ENCODE results near the gene DSN1. TPM values are rescaled to one million over a fixed set of nuclear protein-coding genes. Genes with fewer than 3 reads are reported as not detected.

The DSN1 gene
- total RNA-seq, 2 experiments from 2014 or later: 19.9 to 21.8 TPM

DNA sequence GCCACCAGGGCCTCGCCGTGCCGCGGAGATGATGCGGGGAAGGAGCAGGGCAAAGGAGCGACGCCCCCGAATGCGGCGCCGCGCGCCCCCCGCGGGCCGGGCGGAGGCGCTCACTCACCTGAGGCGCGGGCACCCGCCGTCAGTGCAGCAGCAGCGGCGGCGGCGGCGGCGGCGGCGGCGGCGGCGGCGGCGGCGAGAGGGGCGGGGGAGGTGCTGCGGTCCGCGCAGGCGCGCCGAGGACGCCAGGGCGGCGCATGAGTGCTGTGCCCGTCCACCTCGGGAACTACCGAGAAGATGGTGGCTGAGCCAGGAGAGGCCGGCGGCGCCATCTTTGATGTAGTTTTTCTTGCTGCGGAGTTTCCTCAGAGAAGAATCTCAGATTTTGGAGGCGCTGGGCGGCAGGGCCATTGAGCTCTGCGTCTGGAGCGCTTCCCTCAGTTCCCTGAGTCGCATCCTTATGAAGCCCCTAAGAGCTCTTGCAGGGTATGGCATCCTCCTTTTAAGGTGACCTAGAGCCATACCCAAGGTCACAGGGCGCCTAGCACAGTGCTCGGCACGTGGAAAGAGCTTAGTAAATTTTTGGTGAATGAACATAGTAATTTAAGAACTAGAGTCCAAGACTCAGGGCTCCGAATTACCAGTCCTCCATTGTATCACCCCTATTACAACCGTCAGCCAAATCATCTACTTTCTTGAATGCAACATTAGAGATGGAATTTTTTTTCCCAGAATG is 27.5 kb downstream of the DSN1 start, which contains the start of gene NDRG3:
Gene NDRG3 (minus strand): TSS at position 164 of the 733 bp plus-strand sequence. CDS start 24,355 bp downstream, outside the sequence.
- peak within 1 kb of the TSS; percentile 86 for H3K27ac Mint-ChIP-seq
- H3K4me1 Mint-ChIP-seq: peaks cover 19% of the 10 kb centered on the region
- no peaks in the 10 kb centered on the region for H3K9me3 Mint-ChIP-seq
- peaks cover 9% of the 10 kb centered on the region for H3K36me3 Mint-ChIP-seq
- peak; percentile 93 for DNase-seq
- H3K4me3 Mint-ChIP-seq: peak within 1 kb of the TSS; percentile 89
- H3K27me3 Mint-ChIP-seq: no peaks in the 10 kb centered on the region

GRCh38 chr20:36745234-36745926 is 28.2 kb downstream of the DSN1 start:
- peak overlapping the region; percentile 70 for H3K27ac Mint-ChIP-seq
- peaks cover 5% of the 10 kb centered on the region for H3K36me3 Mint-ChIP-seq
- DNase-seq: no peak

GRCh38 chr20:36744764-36745191 is 28.8 kb downstream of the DSN1 start:
- no peak overlapping the region for H3K27ac Mint-ChIP-seq
- H3K27me3 Mint-ChIP-seq: no peaks in the 10 kb centered on the region
- no peaks in the 10 kb centered on the region for H3K9me3 Mint-ChIP-seq
- H3K4me3 Mint-ChIP-seq: peak overlapping the region; percentile 89
- no peak for DNase-seq
- H3K36me3 Mint-ChIP-seq: no peaks in the 10 kb centered on the region
- peaks cover 21% of the 10 kb centered on the region for H3K4me1 Mint-ChIP-seq

More at GRCh38 chr20:36745234-36745926, 28.2 kb downstream of the DSN1 start:
- H3K4me3 Mint-ChIP-seq: peak overlapping the region; percentile 89
- H3K4me1 Mint-ChIP-seq: peaks cover 21% of the 10 kb centered on the region
- no peaks in the 10 kb centered on the region for H3K9me3 Mint-ChIP-seq
- H3K27me3 Mint-ChIP-seq: no peaks in the 10 kb centered on the region

- H3K4me3 Mint-ChIP-seq: peak overlapping the region; percentile 19
- no peaks in the 10 kb centered on the region for H3K36me3 Mint-ChIP-seq
- no peaks in the 10 kb centered on the region for H3K27me3 Mint-ChIP-seq
- H3K4me1 Mint-ChIP-seq: peaks cover 21% of the 10 kb centered on the region
- no peak for DNase-seq
- H3K27ac Mint-ChIP-seq: no peak overlapping the region
- H3K9me3 Mint-ChIP-seq: no peaks in the 10 kb centered on the region
Observed at GRCh38 chr20:36744243-36744642, 29.3 kb downstream of the DSN1 start.

DNA sequence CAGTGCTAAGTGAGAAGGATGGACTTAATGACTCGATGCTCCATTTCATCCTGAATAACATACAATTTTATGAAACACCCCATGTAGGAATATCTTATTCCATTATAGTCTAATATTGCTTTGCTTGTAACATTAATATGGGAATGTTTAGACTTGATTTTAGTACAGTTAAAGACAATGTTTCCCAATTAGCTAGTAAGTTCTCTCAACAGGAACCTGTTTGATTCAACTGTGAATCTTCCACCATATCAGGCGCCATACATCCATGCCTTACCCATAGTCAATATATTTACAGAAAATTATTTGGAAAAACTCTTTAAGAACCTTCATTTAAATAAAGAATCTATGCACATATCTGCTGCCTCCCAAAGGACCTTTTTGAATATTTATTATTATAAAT is 31.0 kb downstream of the DSN1 start:
- H3K4me1 Mint-ChIP-seq: peaks cover 21% of the 10 kb centered on the region
- no peak for DNase-seq
- H3K27me3 Mint-ChIP-seq: no peaks in the 10 kb centered on the region
- no peak overlapping the region for H3K27ac Mint-ChIP-seq
- H3K9me3 Mint-ChIP-seq: no peaks in the 10 kb centered on the region
- no peak overlapping the region for H3K4me3 Mint-ChIP-seq
- H3K36me3 Mint-ChIP-seq: no peaks in the 10 kb centered on the region

- DNase-seq: no peak
- no peaks in the 10 kb centered on the region for H3K27me3 Mint-ChIP-seq
- no peak overlapping the region for H3K4me3 Mint-ChIP-seq
- H3K9me3 Mint-ChIP-seq: no peaks in the 10 kb centered on the region
- H3K4me1 Mint-ChIP-seq: peaks cover 22% of the 10 kb centered on the region
- no peaks in the 10 kb centered on the region for H3K36me3 Mint-ChIP-seq
- H3K27ac Mint-ChIP-seq: no peak overlapping the region
Observed at GRCh38 chr20:36741072-36741471, 32.5 kb downstream of the DSN1 start.

DNA sequence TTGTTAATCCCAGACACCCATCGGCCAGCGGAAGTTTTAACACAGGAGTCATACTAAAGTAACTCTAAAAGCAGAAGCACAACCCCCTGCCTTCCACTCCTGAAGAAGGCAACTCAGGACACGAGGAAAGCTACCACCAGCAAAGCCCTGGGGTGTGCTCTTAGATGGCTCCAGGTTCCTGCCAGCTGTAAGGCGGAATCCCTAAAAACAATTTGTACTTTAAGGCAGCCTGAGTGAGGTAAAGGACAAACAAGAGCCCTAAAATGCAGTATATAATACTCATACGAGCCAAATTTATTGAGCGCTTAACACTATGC is 36.4 kb downstream of the DSN1 start:
- no peaks in the 10 kb centered on the region for H3K36me3 Mint-ChIP-seq

DNA sequence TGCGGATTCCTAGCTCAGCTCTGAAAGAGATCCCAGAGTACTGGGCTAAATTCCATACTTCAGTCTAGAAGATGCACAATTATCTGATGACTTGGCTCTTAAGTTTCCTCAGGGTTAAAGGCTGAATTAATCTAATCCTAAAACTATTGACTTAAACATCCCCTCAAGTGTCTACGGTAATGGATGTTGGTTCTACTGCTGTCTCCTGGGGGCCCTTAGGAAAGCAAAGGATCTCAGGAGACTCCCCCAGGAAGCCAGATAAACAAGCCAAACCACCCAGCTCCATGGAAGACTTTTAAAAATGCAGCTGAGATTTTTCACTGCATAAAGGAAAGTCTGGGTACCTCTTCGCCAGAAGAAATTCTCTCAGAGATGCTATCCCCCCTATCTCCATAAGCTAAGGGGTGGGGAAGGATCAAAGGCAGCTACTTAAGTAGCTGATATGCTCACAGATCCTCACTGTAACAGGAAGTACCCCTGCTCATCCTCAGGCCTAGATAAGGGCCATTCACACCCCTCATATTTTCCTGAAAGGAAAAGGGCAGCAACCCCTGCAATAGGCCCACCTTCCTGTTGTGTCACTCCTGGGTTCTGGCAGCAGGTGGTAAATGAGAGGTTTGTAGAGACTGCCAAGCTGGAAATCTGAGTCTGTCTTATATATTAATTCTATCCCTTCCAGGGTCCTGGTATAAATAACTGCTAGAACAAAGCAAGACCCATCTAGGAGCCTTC is 36.9 kb downstream of the DSN1 start:
- Mint-ChIP-seq H3K36me3 (no peaks in the 10 kb centered on the region), H3K9me3 (no peaks in the 10 kb centered on the region), H3K4me3 (no peak overlapping the region), H3K4me1 (peaks cover 37% of the 10 kb centered on the region), H3K27me3 (no peaks in the 10 kb centered on the region), H3K27ac (peak overlapping the region; percentile 63)
- no peak for DNase-seq

More for the DNA sequence above, 36.4 kb downstream of the DSN1 start:
- Mint-ChIP-seq H3K4me1 (peaks cover 36% of the 10 kb centered on the region), H3K9me3 (no peaks in the 10 kb centered on the region), H3K4me3 (no peak overlapping the region), H3K27me3 (no peaks in the 10 kb centered on the region), H3K27ac (no peak overlapping the region)
- DNase-seq: no peak

- DNase-seq: no peak
- Mint-ChIP-seq H3K36me3 (no peaks in the 10 kb centered on the region), H3K9me3 (no peaks in the 10 kb centered on the region), H3K4me3 (peak overlapping the region; percentile 34), H3K27ac (peak overlapping the region; percentile 84), H3K4me1 (peaks cover 45% of the 10 kb centered on the region), H3K27me3 (no peaks in the 10 kb centered on the region)
Observed at GRCh38 chr20:36732456-36732855, 41.1 kb downstream of the DSN1 start.

GRCh38 chr20:36728986-36729385 is 44.6 kb downstream of the DSN1 start:
- Mint-ChIP-seq H3K27ac (no peak overlapping the region), H3K27me3 (no peaks in the 10 kb centered on the region), H3K9me3 (no peaks in the 10 kb centered on the region), H3K4me1 (peaks cover 30% of the 10 kb centered on the region), H3K4me3 (no peak overlapping the region), H3K36me3 (no peaks in the 10 kb centered on the region)
- no peak for DNase-seq

GRCh38 chr20:36726168-36726567 is 47.4 kb downstream of the DSN1 start:
- H3K4me3 Mint-ChIP-seq: no peak overlapping the region
- no peaks in the 10 kb centered on the region for H3K27me3 Mint-ChIP-seq
- peaks cover 2% of the 10 kb centered on the region for H3K36me3 Mint-ChIP-seq
- H3K4me1 Mint-ChIP-seq: peaks cover 13% of the 10 kb centered on the region
- DNase-seq: no peak
- H3K9me3 Mint-ChIP-seq: no peaks in the 10 kb centered on the region
- H3K27ac Mint-ChIP-seq: no peak overlapping the region

GRCh38 chr20:36720510-36720909 is 53.1 kb downstream of the DSN1 start:
- Mint-ChIP-seq H3K27ac (no peak overlapping the region), H3K9me3 (no peaks in the 10 kb centered on the region), H3K36me3 (peaks cover 7% of the 10 kb centered on the region), H3K4me1 (peaks cover 9% of the 10 kb centered on the region), H3K27me3 (no peaks in the 10 kb centered on the region), H3K4me3 (no peak overlapping the region)
- DNase-seq: peak; percentile 26

- no peak for DNase-seq
- H3K4me1 Mint-ChIP-seq: peaks cover 9% of the 10 kb centered on the region
- peaks cover 7% of the 10 kb centered on the region for H3K36me3 Mint-ChIP-seq
- H3K9me3 Mint-ChIP-seq: no peaks in the 10 kb centered on the region
- no peak overlapping the region for H3K4me3 Mint-ChIP-seq
- no peak overlapping the region for H3K27ac Mint-ChIP-seq
- no peaks in the 10 kb centered on the region for H3K27me3 Mint-ChIP-seq
Observed at GRCh38 chr20:36717657-36718056, 55.9 kb downstream of the DSN1 start.

DNA sequence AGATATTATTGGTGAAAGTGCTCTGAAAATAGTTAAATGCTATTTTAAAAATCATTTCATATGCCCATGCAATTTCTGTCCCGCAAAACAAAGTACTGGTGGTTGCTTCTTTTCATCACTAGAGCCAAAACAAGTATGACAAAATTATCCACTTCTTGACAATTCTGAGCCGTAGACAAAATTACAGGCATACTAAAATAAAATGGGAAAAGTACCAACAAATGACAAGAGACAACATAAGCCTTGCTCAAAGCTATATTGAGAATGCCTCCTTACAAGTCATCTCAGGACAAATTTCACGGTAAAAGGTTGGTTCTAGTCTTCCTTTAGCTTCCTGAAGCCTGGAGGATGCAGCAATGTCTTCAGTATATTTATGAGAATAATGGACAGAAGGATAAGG is 56.5 kb downstream of the DSN1 start:
- no peak overlapping the region for H3K4me3 Mint-ChIP-seq

GRCh38 chr20:36712775-36713174 is 60.8 kb downstream of the DSN1 start:
- Mint-ChIP-seq H3K9me3 (no peaks in the 10 kb centered on the region), H3K27me3 (no peaks in the 10 kb centered on the region), H3K27ac (no peak overlapping the region), H3K4me3 (no peak overlapping the region), H3K36me3 (no peaks in the 10 kb centered on the region), H3K4me1 (no peaks in the 10 kb centered on the region)
- DNase-seq: no peak

More for the DNA sequence above, 56.5 kb downstream of the DSN1 start:
- DNase-seq: no peak
- Mint-ChIP-seq H3K4me1 (peaks cover 9% of the 10 kb centered on the region), H3K27ac (no peak overlapping the region), H3K36me3 (peaks cover 7% of the 10 kb centered on the region), H3K9me3 (no peaks in the 10 kb centered on the region), H3K27me3 (no peaks in the 10 kb centered on the region)

All from activated naive CD8-positive, alpha-beta T cell treated with anti-CD3 and anti-CD28 coated beads for 36 hours (primary cell).